GM21737 (cell line): Measurements from ENCODE around the gene CDYL.

Experiments used
- ATAC-seq: cut with Tn5 transposase; IDR thresholded peaks from one replicate; pipeline ENCODE4 v1.9.1; 2021; ENCODE audit warnings: mild to moderate bottlenecking, moderate library complexity; ENCODE audit not compliant: unreplicated experiment

Gene CDYL

GRCh38 chr6:4776131-4776492, at the start of gene CDYL:
Gene CDYL (plus strand): TSS chr6:4776404. CDS start chr6:4776784, 380 bp downstream.
- peak; percentile 65 for ATAC-seq

GRCh38 chr6:4726645-4727044, 49.6 kb upstream of the CDYL start:
- no peak for ATAC-seq

GRCh38 chr6:4727217-4727616, 49.0 kb upstream of the CDYL start:
- ATAC-seq = no peak

- no peak for ATAC-seq
Measured at GRCh38 chr6:4727671-4728435, 48.4 kb upstream of the CDYL start.

GRCh38 chr6:4728436-4728769, 47.8 kb upstream of the CDYL start:
- no peak for ATAC-seq

- ATAC-seq = no peak
Measured at GRCh38 chr6:4728926-4729325, 47.3 kb upstream of the CDYL start.

- ATAC-seq = no peak
Measured at GRCh38 chr6:4731996-4732395, 44.2 kb upstream of the CDYL start.

GRCh38 chr6:4732691-4733315, 43.4 kb upstream of the CDYL start:
- no peak for ATAC-seq

- ATAC-seq = no peak
Measured at GRCh38 chr6:4736371-4736873, 39.8 kb upstream of the CDYL start.

- ATAC-seq = no peak
Measured at GRCh38 chr6:4740032-4740431, 36.2 kb upstream of the CDYL start.

GRCh38 chr6:4743062-4743461, 33.1 kb upstream of the CDYL start:
- no peak for ATAC-seq

GRCh38 chr6:4743926-4744325, 32.3 kb upstream of the CDYL start:
- ATAC-seq = no peak

- no peak for ATAC-seq
Measured at GRCh38 chr6:4747588-4747987, 28.6 kb upstream of the CDYL start.

GRCh38 chr6:4751823-4752464, 24.3 kb upstream of the CDYL start:
- no peak for ATAC-seq

- no peak for ATAC-seq
Measured at GRCh38 chr6:4756247-4756646, 20.0 kb upstream of the CDYL start.

GRCh38 chr6:4759997-4760396, 16.2 kb upstream of the CDYL start:
- no peak for ATAC-seq

- no peak for ATAC-seq
Measured at GRCh38 chr6:4760773-4761172, 15.4 kb upstream of the CDYL start.

- ATAC-seq = no peak
Measured at GRCh38 chr6:4762294-4762693, 13.9 kb upstream of the CDYL start.

GRCh38 chr6:4763921-4764320, 12.3 kb upstream of the CDYL start:
- ATAC-seq = no peak

- no peak for ATAC-seq
Measured at GRCh38 chr6:4768815-4769214, 7.4 kb upstream of the CDYL start.

GRCh38 chr6:4772750-4773149, 3.5 kb upstream of the CDYL start:
- no peak for ATAC-seq

GRCh38 chr6:4773181-4773580, 3.0 kb upstream of the CDYL start:
- no peak for ATAC-seq
